ENCODE results near the gene SDK2. TPM values are rescaled to one million over a fixed set of nuclear protein-coding genes. Genes with fewer than 3 reads are reported as not detected.
A peak's percentile ranks its signal among the peaks of the same experiment; 100 is the strongest.

Gene SDK2
- polyA plus RNA-seq, 2 of the 4 experiments (the other 2 are of a cell fraction) = 0.36 to 0.57 TPM

- TF ChIP-seq ELK1 (IDR thresholded peaks at IDR 0.05; ENCODE audit: low read depth, low read length) = no peak
These were observed 13.3 kb upstream of the SDK2 start (continued) for GRCh38 chr17:73657473-73658116.

GRCh38 chr17:73654241-73654640 lies 10.0 kb upstream of the SDK2 start:
- H3K9me3 ChIP-seq = peaks cover 30% of the 10 kb centered on the region

GRCh38 chr17:73653810-73654209 lies 9.6 kb upstream of the SDK2 start:
- no peak for FAIRE-seq
- POLR2A ChIA-PET = no interaction called here
- CTCF ChIA-PET = interaction anchor here (1.1 kb wide), 1 partner anchor 523 kb away, joined by 3 read pairs; no protein-coding TSS in a partner anchor
- H3K4me2 ChIP-seq = no peak overlapping the region
- H3K4me1 ChIP-seq = peaks cover 8% of the 10 kb centered on the region; the same call in 1 of the 3 replicates
- no peak for DNase-seq (ENCODE audit: low read depth in 1 of 2, low spot score in 1 of 2)
- no peak overlapping the region for H3K4me3 ChIP-seq
- no peak for ATAC-seq
- no peak overlapping the region for H3K27ac ChIP-seq
- 17% methylated on average over 1 of the region's 1 CpG for WGBS (ENCODE audit: missing lambda C conversion rate)
- peaks cover 30% of the 10 kb centered on the region for H3K9me3 ChIP-seq
- TF ChIP-seq RARB (CRISPR knock-in tag; IDR thresholded peaks at IDR 0.05) = no peak
- no peak for TF ChIP-seq FOSL2 (IDR thresholded peaks at IDR 0.05)
- no peak for TF ChIP-seq FOSL2 (CRISPR knock-in tag; IDR thresholded peaks at IDR 0.05)
- no peak for TF ChIP-seq HEYL (CRISPR knock-in tag; IDR thresholded peaks at IDR 0.05)
- TF ChIP-seq HOXB13 (CRISPR knock-in tag; IDR thresholded peaks at IDR 0.05; ENCODE audit: low read depth) = no peak
- no peak for TF ChIP-seq HDAC2 (IDR thresholded peaks at IDR 0.05)
- no peak for TF ChIP-seq TFCP2L1 (CRISPR knock-in tag; IDR thresholded peaks at IDR 0.05)
- no peak for TF ChIP-seq EP300 (IDR thresholded peaks at IDR 0.05)
- no peak for TF ChIP-seq ZNF302 (CRISPR knock-in tag; IDR thresholded peaks at IDR 0.05)
- no peak for TF ChIP-seq CHD4 (IDR thresholded peaks at IDR 0.05; ENCODE audit: borderline replicate concordance)
- TF ChIP-seq HOXB5 (CRISPR knock-in tag; IDR thresholded peaks at IDR 0.05) = no peak
- TF ChIP-seq ZC3H11A (IDR thresholded peaks at IDR 0.05) = no peak
- no peak for TF ChIP-seq NR3C1 (IDR thresholded peaks at IDR 0.05)
- TF ChIP-seq E2F6 (IDR thresholded peaks at IDR 0.05; ENCODE audit: borderline replicate concordance, low read depth) = no peak

More at GRCh38 chr17:73654241-73654640, 10.0 kb upstream of the SDK2 start:
- WGBS (ENCODE audit: missing lambda C conversion rate) = 38% methylated on average over 5 of the region's 5 CpGs
- no peak overlapping the region for H3K4me2 ChIP-seq
- H3K4me1 ChIP-seq = peaks cover 8% of the 10 kb centered on the region; the same call in 1 of the 3 replicates
- ChIA-PET POLR2A (no interaction called here), CTCF (interaction anchor here (0.6 to 1.5 kb wide), 4 partner anchors 179 to 523 kb away, joined by 3 to 6 read pairs (median 3); no protein-coding TSS in a partner anchor)
- no peak for FAIRE-seq
- no peak overlapping the region for H3K4me3 ChIP-seq
- no peak for ATAC-seq
- no peak for DNase-seq (ENCODE audit: low read depth in 1 of 2, low spot score in 1 of 2)
- no peak overlapping the region for H3K27ac ChIP-seq
- TF ChIP-seq MAFK (IDR thresholded peaks at IDR 0.05; ENCODE audit: partially characterized antibody) = peak; percentile 67
- no peak for TF ChIP-seq FOSB (CRISPR knock-in tag; IDR thresholded peaks at IDR 0.05)

DNA sequence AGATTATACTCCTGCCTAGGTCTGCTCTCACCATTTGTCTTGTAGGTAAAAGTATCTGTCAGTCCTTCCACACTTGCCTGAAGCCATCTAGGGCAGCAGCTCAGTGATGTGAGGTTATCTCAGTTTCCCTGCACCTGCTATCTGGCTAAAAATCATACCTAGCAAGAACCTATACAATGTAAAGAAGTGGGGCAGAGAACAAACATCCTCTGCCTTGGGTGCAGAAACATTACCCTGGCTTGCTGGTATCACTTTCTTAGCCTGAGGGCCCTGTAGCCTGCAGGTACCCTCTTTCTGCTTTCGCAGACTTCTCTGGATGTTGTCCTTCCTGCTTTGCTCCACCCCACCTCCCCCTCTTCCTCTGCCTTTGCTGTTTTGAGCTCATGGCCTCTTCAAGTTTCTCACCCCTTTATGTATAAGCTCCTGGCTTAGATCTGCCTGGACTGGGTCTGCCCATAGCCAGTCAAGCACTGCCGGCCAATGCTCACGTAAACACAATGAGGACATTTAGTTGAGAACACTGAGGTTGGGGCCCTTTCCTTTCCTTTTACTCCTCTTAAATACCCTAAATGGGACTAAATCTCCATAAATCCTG lies 8.7 kb upstream of the SDK2 start:
- ChIA-PET POLR2A (no interaction called here), CTCF (interaction anchor here (0.6 to 4.9 kb wide), 11 partner anchors 11 to 551 kb away, joined by 3 to 46 read pairs (median 3); no protein-coding TSS in a partner anchor)
- ATAC-seq (no peak), DNase-seq (ENCODE audit: low read depth in 1 of 2, low spot score in 1 of 2) (no peak), FAIRE-seq (no peak)
- H3K4me3 ChIP-seq = no peak overlapping the region
- H3K9me3 ChIP-seq = peaks cover 30% of the 10 kb centered on the region
- H3K4me1 ChIP-seq = peaks cover 7% of the 10 kb centered on the region; the same call in 1 of the 3 replicates
- no peak overlapping the region for H3K4me2 ChIP-seq
- 91% methylated on average over 3 of the region's 3 CpGs for WGBS (ENCODE audit: missing lambda C conversion rate)
- H3K27ac ChIP-seq = no peak overlapping the region
- TF ChIP-seq FOSL2 (IDR thresholded peaks at IDR 0.05) (no peak), FOSL2 (CRISPR knock-in tag; IDR thresholded peaks at IDR 0.05) (no peak), ESRRA (IDR thresholded peaks at IDR 0.05; ENCODE audit: borderline replicate concordance, low read length) (no peak), ZFP36 (IDR thresholded peaks at IDR 0.05; ENCODE audit: borderline replicate concordance, partially characterized antibody) (no peak), E2F6 (IDR thresholded peaks at IDR 0.05; ENCODE audit: borderline replicate concordance, low read depth) (no peak), SREBF2 (IDR thresholded peaks at IDR 0.05) (no peak), SMC3 (IDR thresholded peaks at IDR 0.05) (no peak), ZSCAN20 (CRISPR knock-in tag; IDR thresholded peaks at IDR 0.05) (no peak), RCOR1 (IDR thresholded peaks at IDR 0.05; ENCODE audit: low read depth, low read length) (no peak), HES2 (IDR thresholded peaks at IDR 0.05) (no peak), HOXA7 (CRISPR knock-in tag; IDR thresholded peaks at IDR 0.05) (no peak), CBX2 (IDR thresholded peaks at IDR 0.05; ENCODE audit: borderline replicate concordance, low read depth) (no peak), RFX5 (IDR thresholded peaks at IDR 0.05) (no peak), ZNF302 (CRISPR knock-in tag; IDR thresholded peaks at IDR 0.05) (no peak), CHD2 (IDR thresholded peaks at IDR 0.05; ENCODE audit: low read length, partially characterized antibody) (no peak), HEYL (CRISPR knock-in tag; IDR thresholded peaks at IDR 0.05) (no peak), RARB (CRISPR knock-in tag; IDR thresholded peaks at IDR 0.05) (no peak), USF2 (IDR thresholded peaks at IDR 0.05) (no peak)

All from A549 (cell line).